Caco-2 (cell line): ENCODE results near the gene MID2. TPM values are rescaled to one million over a fixed set of nuclear protein-coding genes. Genes with fewer than 3 reads are reported as not detected.

ENCODE experiments used
- BruUV-seq: library from RNA; stranded (reverse); fragments of 400-500 nt; replicated peaks from 2 replicates; lab custom pipeline; 2021; lab: Mats Ljungman, UMichigan
- CTCF ChIA-PET: fragments of 300-600 bp; sonication (Branson Sonifier 250); formaldehyde crosslinking; loops from one replicate; lab custom pipeline; 2022; ENCODE audit warnings: antibody characterized with exemption; lab: Charles Lee
- POLR2A ChIA-PET: fragments of 300-600 bp; sonication (Branson Sonifier 250); formaldehyde crosslinking; loops from one replicate; lab custom pipeline; 2022; ENCODE audit warnings: antibody characterized with exemption; lab: Charles Lee
- DNase-seq, 2 experiments: peaks; one replicate each; pipeline versions ENCODE4 v3.0.0 to v3.0.0-alpha.2; 2020 to 2022
- H3K27me3 ChIP-seq: replicated peaks from 2 replicates; pipeline ENCODE4 v1.6.0; 2011; ENCODE audit warnings: low read length; ENCODE audit not compliant: control insufficient read depth, insufficient read depth
- H3K36me3 ChIP-seq: 2 replicates; pipeline ENCODE4 v1.5.1; 2011; ENCODE audit warnings: low read length; ENCODE audit not compliant: control insufficient read depth, insufficient read depth
- H3K4me1 ChIP-seq: fragments of 250-450 bp; sonication (Bioruptor Pico); 2 replicates; pipeline ENCODE4 v1.5.1; 2020; ENCODE audit warnings: mild to moderate bottlenecking
- H3K4me3 ChIP-seq: 2 replicates; pipeline ENCODE4 v1.5.1; 2011; ENCODE audit warnings: low read depth, mild to moderate bottlenecking, control low read depth, low read length
- H3K9me3 ChIP-seq: fragments of 250-450 bp; sonication (Bioruptor Pico); 2 replicates; pipeline ENCODE4 v1.5.1; 2020; ENCODE audit warnings: mild to moderate bottlenecking, moderate library complexity
- H3K27ac Mint-ChIP-seq: one replicate; pipeline ENCODE4 v1.8.0; 2022; ENCODE audit warnings: mixed read lengths; ENCODE audit not compliant: unreplicated experiment
- H3K27me3 Mint-ChIP-seq: one replicate; pipeline ENCODE4 v1.8.0; 2022; ENCODE audit warnings: mixed read lengths; ENCODE audit not compliant: insufficient read depth, unreplicated experiment
- H3K36me3 Mint-ChIP-seq: one replicate; pipeline ENCODE4 v1.8.0; 2022; ENCODE audit warnings: mild to moderate bottlenecking, mixed read lengths; ENCODE audit not compliant: insufficient read depth, unreplicated experiment
- H3K4me1 Mint-ChIP-seq: one replicate; pipeline ENCODE4 v1.8.0; 2022; ENCODE audit warnings: low read depth, mixed read lengths; ENCODE audit not compliant: unreplicated experiment
- H3K4me3 Mint-ChIP-seq: one replicate; pipeline ENCODE4 v1.8.0; 2022; ENCODE audit warnings: mild to moderate bottlenecking, moderate library complexity, mixed read lengths; ENCODE audit not compliant: unreplicated experiment
- H3K9me3 Mint-ChIP-seq: one replicate; pipeline ENCODE4 v1.8.0; 2022; ENCODE audit warnings: mixed read lengths; ENCODE audit not compliant: unreplicated experiment
- intact Hi-C: fragments of 100-400 bp; cut with micrococcal nuclease; formaldehyde crosslinking; loops from one replicate; pipeline ENCODE4 v1.10.0; 2022; ENCODE audit not compliant: unreplicated experiment
- total RNA-seq: library from RNA; stranded (reverse); gene quantifications from 2 replicates; pipeline ENCODE4 v1.2.3, GENCODE V29; 2022
- TF ChIP-seq, protein P1 (sequence below), 2 experiments: fragments of 200-600 bp in 1 of 2; IDR thresholded peaks; 1 replicate in 1 of 2; 2 replicates in 1 of 2; pipeline versions ENCODE4 v1.5.1 to v1.8.0; 2011 to 2022; ENCODE audit warnings: antibody characterized with exemption in 1 of 2, control low read depth in 1 of 2, inconsistent platforms in 1 of 2, low read depth in 1 of 2, low read length in 1 of 2, mild to moderate bottlenecking in 1 of 2, moderate library complexity in 1 of 2; ENCODE audit not compliant: insufficient read depth in 1 of 2, severe bottlenecking in 1 of 2, unreplicated experiment in 1 of 2

Gene MID2
- total RNA-seq, 1 experiment from 2014 or later: 1.9 TPM

DNA sequence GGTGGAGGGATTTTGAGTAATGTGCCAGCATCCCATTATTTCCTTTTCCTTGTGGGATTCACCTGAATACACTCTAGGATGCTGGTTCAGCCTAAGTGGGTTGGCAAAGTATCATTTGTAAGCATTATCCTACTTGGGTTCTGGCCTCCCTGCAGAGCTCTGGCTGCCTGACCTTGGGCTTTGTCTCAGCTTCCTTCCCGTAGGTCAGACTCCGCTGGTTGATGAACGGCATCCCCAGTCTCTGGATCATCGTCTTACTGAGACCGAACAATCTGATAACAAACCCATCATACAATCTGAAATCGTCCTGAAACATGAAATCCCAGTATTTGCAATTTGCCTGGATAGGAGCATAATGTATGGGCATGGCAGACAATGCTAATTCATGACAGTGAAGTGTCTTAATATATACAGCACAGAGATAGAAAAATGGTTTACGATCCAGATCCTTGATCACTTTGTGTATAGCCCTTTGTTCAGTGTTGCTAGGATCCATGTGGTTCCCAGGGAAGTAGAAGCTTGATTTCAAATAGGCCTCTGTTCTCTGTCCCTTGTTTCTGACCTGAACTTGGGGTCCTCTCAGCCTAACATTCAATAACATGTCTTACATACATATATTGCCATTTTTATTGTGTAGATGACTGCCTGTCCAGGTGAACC lies 5.5 kb downstream of the MID2 start:
- Mint-ChIP-seq H3K4me3 (no peak overlapping the region), H3K9me3 (no peaks in the 10 kb centered on the region), H3K36me3 (no peaks in the 10 kb centered on the region), H3K4me1 (no peaks in the 10 kb centered on the region), H3K27ac (no peak overlapping the region), H3K27me3 (peaks cover 7% of the 10 kb centered on the region)
- Histone ChIP-seq H3K36me3 (no peaks in the 10 kb centered on the region), H3K27me3 (no peaks in the 10 kb centered on the region), H3K4me1 (no peaks in the 10 kb centered on the region), H3K9me3 (no peaks in the 10 kb centered on the region), H3K4me3 (no peak overlapping the region)
- ChIA-PET CTCF (no interaction called here), POLR2A (no interaction called here)
- BruUV-seq: no TSS peak
- DNase-seq: no peak
- intact Hi-C loops: no loop called here
- TF ChIP-seq, protein P1, sequence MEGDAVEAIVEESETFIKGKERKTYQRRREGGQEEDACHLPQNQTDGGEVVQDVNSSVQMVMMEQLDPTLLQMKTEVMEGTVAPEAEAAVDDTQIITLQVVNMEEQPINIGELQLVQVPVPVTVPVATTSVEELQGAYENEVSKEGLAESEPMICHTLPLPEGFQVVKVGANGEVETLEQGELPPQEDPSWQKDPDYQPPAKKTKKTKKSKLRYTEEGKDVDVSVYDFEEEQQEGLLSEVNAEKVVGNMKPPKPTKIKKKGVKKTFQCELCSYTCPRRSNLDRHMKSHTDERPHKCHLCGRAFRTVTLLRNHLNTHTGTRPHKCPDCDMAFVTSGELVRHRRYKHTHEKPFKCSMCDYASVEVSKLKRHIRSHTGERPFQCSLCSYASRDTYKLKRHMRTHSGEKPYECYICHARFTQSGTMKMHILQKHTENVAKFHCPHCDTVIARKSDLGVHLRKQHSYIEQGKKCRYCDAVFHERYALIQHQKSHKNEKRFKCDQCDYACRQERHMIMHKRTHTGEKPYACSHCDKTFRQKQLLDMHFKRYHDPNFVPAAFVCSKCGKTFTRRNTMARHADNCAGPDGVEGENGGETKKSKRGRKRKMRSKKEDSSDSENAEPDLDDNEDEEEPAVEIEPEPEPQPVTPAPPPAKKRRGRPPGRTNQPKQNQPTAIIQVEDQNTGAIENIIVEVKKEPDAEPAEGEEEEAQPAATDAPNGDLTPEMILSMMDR (IDR thresholded peaks at IDR 0.05; ENCODE audit: insufficient read depth in 1 of 2, low read depth in 1 of 2, low read length in 1 of 2, severe bottlenecking in 1 of 2, unreplicated experiment in 1 of 2): no peak

DNA sequence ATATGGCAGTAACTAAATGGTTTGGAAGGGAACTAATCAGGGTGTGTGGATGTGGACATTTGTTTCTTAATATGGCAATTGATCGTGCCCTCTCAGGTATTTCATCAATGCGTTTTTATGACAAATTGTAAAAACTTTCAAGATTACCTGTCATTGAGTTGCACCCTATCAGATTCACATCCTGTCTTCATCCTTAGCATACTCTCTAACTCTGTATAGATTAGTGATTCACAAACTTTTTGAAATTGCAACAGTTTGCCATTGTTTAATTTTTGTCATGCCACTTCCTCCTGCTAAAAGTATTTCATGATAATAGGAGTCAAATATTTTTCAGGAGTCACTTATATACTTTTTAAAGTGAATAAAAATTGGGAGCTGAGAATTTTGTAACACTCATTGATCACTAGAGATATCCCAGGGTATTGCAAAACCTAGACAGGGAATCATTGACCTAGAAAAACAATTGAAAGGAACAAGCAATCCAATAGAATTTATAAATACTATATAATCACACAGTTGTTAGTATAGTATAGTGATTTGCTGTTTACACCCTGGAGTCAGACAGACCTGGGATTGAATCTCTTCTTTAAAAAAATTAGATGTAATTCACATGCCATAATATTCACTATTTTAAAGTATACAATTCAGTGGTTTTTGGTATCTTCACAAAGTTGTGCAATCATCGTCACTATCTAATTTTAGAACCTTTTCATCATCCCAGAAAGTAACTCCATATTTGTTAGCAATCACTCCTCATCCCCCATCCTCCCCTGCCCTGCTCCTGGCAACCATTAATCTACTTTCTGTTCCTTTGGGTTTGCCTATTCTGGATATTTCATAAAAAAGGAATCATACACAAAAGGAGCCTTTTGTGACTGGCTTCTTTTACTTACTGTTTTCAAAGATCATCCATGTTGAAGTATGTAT lies 8.9 kb downstream of the MID2 start:
- Mint-ChIP-seq H3K4me1 (no peaks in the 10 kb centered on the region), H3K9me3 (no peaks in the 10 kb centered on the region), H3K36me3 (no peaks in the 10 kb centered on the region), H3K27me3 (peaks cover 3% of the 10 kb centered on the region), H3K4me3 (no peak overlapping the region), H3K27ac (no peak overlapping the region)
- no peaks in the 10 kb centered on the region for H3K9me3 ChIP-seq
- no peak overlapping the region for H3K4me3 ChIP-seq
- H3K4me1 ChIP-seq: no peaks in the 10 kb centered on the region
- intact Hi-C loops: no loop called here
- TF ChIP-seq, protein P1 (IDR thresholded peaks at IDR 0.05; ENCODE audit: insufficient read depth in 1 of 2, low read depth in 1 of 2, low read length in 1 of 2, severe bottlenecking in 1 of 2, unreplicated experiment in 1 of 2): no peak
- ChIA-PET POLR2A (no interaction called here), CTCF (no interaction called here)
- no TSS peak for BruUV-seq
- no peak for DNase-seq
- H3K36me3 ChIP-seq: no peaks in the 10 kb centered on the region
- no peaks in the 10 kb centered on the region for H3K27me3 ChIP-seq

DNA sequence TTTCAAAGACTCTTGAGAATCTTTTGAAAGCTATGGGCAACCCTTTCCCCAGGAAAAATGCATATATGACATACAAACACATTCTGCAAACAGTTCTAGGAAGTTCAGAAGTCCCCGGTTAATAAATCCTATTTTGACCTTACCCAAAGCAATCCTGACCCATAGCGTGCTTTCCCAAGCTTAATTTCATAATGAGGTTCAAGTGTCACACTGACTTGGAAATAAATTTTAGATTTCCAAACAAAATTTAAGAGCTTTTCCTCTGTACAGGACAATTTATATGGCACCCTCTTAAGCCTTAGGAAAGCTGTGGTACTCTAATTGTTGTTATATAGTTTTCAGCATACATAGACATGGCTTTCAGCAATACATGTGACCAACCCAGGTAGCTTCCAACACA lies 11.3 kb downstream of the MID2 start:
- Histone ChIP-seq H3K4me1 (no peaks in the 10 kb centered on the region), H3K4me3 (no peak overlapping the region), H3K27me3 (no peaks in the 10 kb centered on the region), H3K9me3 (no peaks in the 10 kb centered on the region), H3K36me3 (no peaks in the 10 kb centered on the region)
- no peak overlapping the region for H3K27ac Mint-ChIP-seq
- no peak overlapping the region for H3K4me3 Mint-ChIP-seq
- TF ChIP-seq, protein P1 (IDR thresholded peaks at IDR 0.05; ENCODE audit: insufficient read depth in 1 of 2, low read depth in 1 of 2, low read length in 1 of 2, severe bottlenecking in 1 of 2, unreplicated experiment in 1 of 2): no peak
- H3K36me3 Mint-ChIP-seq: no peaks in the 10 kb centered on the region
- CTCF ChIA-PET: no interaction called here
- no peaks in the 10 kb centered on the region for H3K4me1 Mint-ChIP-seq
- DNase-seq: no peak
- intact Hi-C loops: no loop called here
- no peaks in the 10 kb centered on the region for H3K9me3 Mint-ChIP-seq
- no TSS peak for BruUV-seq
- H3K27me3 Mint-ChIP-seq: no peaks in the 10 kb centered on the region
- POLR2A ChIA-PET: no interaction called here
